ENCODE measurements around the gene GRPEL1. TPM values are rescaled to one million over a fixed set of nuclear protein-coding genes. Genes with fewer than 3 reads are reported as not detected.
"Not testable (repeated sequence)": the region's sequence is repeated elsewhere in the genome, so short reads cannot be mapped to it uniquely, and the experiment has no call there.

Gene GRPEL1
- total and polyA plus RNA-seq, 2 experiments from 2014 or later: 27.4 to 112 TPM

- no peak overlapping the region for H3K27ac ChIP-seq (ENCODE audit: low read depth)
- H3K27ac Mint-ChIP-seq: peak overlapping the region; percentile 77; the same call in 1 of the 2 replicates
These were observed 35.3 kb upstream of the GRPEL1 start for GRCh38 chr4:7103031-7103606.

GRCh38 chr4:7102516-7102909 is 34.6 kb upstream of the GRPEL1 start:
- not testable (repeated sequence) for H3K9me2 ChIP-seq (ENCODE audit: insufficient read depth); H3K79me2 ChIP-seq (replicated peaks; ENCODE audit: insufficient read depth); H3F3A ChIP-seq (replicated peaks; ENCODE audit: low read depth); H3K9me3 Mint-ChIP-seq; H3K27ac Mint-ChIP-seq; DNase-seq (ENCODE audit: low spot score); H4K20me1 ChIP-seq (replicated peaks; ENCODE audit: insufficient read depth); H3K36me3 Mint-ChIP-seq (ENCODE audit: low read depth); ATAC-seq; H3K36me3 ChIP-seq (ENCODE audit: insufficient read depth); H3K27ac ChIP-seq (ENCODE audit: low read depth)
- Histone ChIP-seq H2AFZ (peak overlapping the region; percentile 99), H3K4me2 (peak overlapping the region; percentile 92), H3K4me1 (ENCODE audit: insufficient read depth) (peaks cover 14% of the 10 kb centered on the region), H3K4me3 (peak overlapping the region; percentile 83), H3K27me3 (ENCODE audit: insufficient read depth) (peaks cover 48% of the 10 kb centered on the region)
- peaks cover 11% of the 10 kb centered on the region; the same call in 2 of the 3 replicates for H3K4me1 Mint-ChIP-seq
- peaks cover 48% of the 10 kb centered on the region for H3K27me3 Mint-ChIP-seq (ENCODE audit: insufficient read depth, low read depth, poor library complexity)
- H3K4me3 Mint-ChIP-seq: peak overlapping the region; percentile 85

More at GRCh38 chr4:7103031-7103606, 35.3 kb upstream of the GRPEL1 start:
- H3K4me1 Mint-ChIP-seq: peaks cover 11% of the 10 kb centered on the region; the same call in 2 of the 3 replicates
- Histone ChIP-seq H3K79me2 (replicated peaks; ENCODE audit: insufficient read depth) (no peaks in the 10 kb centered on the region), H3F3A (replicated peaks; ENCODE audit: low read depth) (0 out of 2 replicates have a peak, but pooled peaks cover 3% of the 10 kb centered on the region), H3K36me3 (ENCODE audit: insufficient read depth) (no peaks in the 10 kb centered on the region), H3K4me2 (peak overlapping the region; percentile 92), H3K9me2 (ENCODE audit: insufficient read depth) (no peaks in the 10 kb centered on the region), H2AFZ (peak overlapping the region; percentile 98), H3K27me3 (ENCODE audit: insufficient read depth) (peaks cover 42% of the 10 kb centered on the region), H4K20me1 (replicated peaks; ENCODE audit: insufficient read depth) (no peaks in the 10 kb centered on the region), H3K4me1 (ENCODE audit: insufficient read depth) (peaks cover 14% of the 10 kb centered on the region), H3K4me3 (peak overlapping the region; percentile 83)
- peak; percentile 95 for DNase-seq (ENCODE audit: low spot score)
- peak; percentile 75 for ATAC-seq
- H3K4me3 Mint-ChIP-seq: peak overlapping the region; percentile 85
- peak; percentile 63 for TF ChIP-seq POLR2AphosphoS5 (IDR thresholded peaks at IDR 0.05; ENCODE audit: low read depth)
- no peak for TF ChIP-seq REST (IDR thresholded peaks at IDR 0.05; ENCODE audit: unreplicated experiment)
- no peaks in the 10 kb centered on the region; the same call in 2 of the 3 replicates for H3K9me3 Mint-ChIP-seq
- H3K36me3 Mint-ChIP-seq (ENCODE audit: low read depth): no peaks in the 10 kb centered on the region
- peaks cover 42% of the 10 kb centered on the region for H3K27me3 Mint-ChIP-seq (ENCODE audit: insufficient read depth, low read depth, poor library complexity)

- Mint-ChIP-seq H3K27me3 (ENCODE audit: insufficient read depth, low read depth, poor library complexity) (peaks cover 51% of the 10 kb centered on the region), H3K4me3 (peak overlapping the region; percentile 85), H3K9me3 (no peaks in the 10 kb centered on the region; the same call in 2 of the 3 replicates), H3K4me1 (peaks cover 11% of the 10 kb centered on the region; the same call in 2 of the 3 replicates), H3K36me3 (ENCODE audit: low read depth) (no peaks in the 10 kb centered on the region), H3K27ac (no peak overlapping the region)
- Histone ChIP-seq H3K36me3 (ENCODE audit: insufficient read depth) (no peaks in the 10 kb centered on the region), H3K79me2 (replicated peaks; ENCODE audit: insufficient read depth) (no peaks in the 10 kb centered on the region), H4K20me1 (replicated peaks; ENCODE audit: insufficient read depth) (0 out of 2 replicates have a peak, but pooled peaks cover 4% of the 10 kb centered on the region), H3F3A (replicated peaks; ENCODE audit: low read depth) (0 out of 2 replicates have a peak, but pooled peaks cover 3% of the 10 kb centered on the region), H2AFZ (peak overlapping the region; percentile 99), H3K27ac (ENCODE audit: low read depth) (no peak overlapping the region), H3K4me1 (ENCODE audit: insufficient read depth) (peaks cover 14% of the 10 kb centered on the region), H3K4me3 (peak overlapping the region; percentile 83), H3K4me2 (peak overlapping the region; percentile 92), H3K27me3 (ENCODE audit: insufficient read depth) (peaks cover 54% of the 10 kb centered on the region), H3K9me2 (ENCODE audit: insufficient read depth) (no peaks in the 10 kb centered on the region)
- ATAC-seq: peak; percentile 93
- peak; percentile 67 to 69 for TF ChIP-seq CTCF (conservative IDR thresholded peaks at IDR 0.05; ENCODE audit: low read depth in 2 of 2)
- no peak for TF ChIP-seq CREB1 (CRISPR knock-in tag; IDR thresholded peaks at IDR 0.05; ENCODE audit: low read depth)
- DNase-seq (ENCODE audit: low spot score): peak; percentile 90
These were observed 34.0 kb upstream of the GRPEL1 start for GRCh38 chr4:7101692-7102515.
